NCI-H2196 (cell line): ENCODE data around the gene LIN7C.

ENCODE experiments used
- DNase-seq: peaks from one replicate; lab custom pipeline; 2025; ENCODE audit not compliant: unreplicated experiment; lab: John Stamatoyannopoulos, UW

Gene LIN7C

DNA sequence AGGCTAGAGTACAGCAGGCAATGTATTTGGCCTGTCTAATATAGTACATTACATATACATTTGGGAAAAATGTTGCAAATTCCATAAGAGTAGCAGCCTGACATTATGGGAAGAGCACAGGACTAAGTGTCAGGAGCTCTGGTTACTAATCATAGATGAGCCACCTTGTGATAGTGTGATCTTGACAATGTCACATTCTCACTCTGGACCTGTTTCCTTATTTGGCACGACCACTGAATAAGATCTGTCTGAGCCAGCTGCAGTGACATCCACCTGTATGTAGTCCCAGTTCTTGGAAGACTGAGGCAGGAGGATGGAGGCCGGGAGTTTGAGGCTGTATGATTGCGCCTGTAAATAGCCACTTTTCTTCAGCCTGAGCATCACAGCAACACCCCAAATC lies 5.7 kb upstream of the LIN7C start:
- no peak for DNase-seq

GRCh38 chr11:27509908-27510307 lies 3.3 kb upstream of the LIN7C start:
- no peak for DNase-seq

DNA sequence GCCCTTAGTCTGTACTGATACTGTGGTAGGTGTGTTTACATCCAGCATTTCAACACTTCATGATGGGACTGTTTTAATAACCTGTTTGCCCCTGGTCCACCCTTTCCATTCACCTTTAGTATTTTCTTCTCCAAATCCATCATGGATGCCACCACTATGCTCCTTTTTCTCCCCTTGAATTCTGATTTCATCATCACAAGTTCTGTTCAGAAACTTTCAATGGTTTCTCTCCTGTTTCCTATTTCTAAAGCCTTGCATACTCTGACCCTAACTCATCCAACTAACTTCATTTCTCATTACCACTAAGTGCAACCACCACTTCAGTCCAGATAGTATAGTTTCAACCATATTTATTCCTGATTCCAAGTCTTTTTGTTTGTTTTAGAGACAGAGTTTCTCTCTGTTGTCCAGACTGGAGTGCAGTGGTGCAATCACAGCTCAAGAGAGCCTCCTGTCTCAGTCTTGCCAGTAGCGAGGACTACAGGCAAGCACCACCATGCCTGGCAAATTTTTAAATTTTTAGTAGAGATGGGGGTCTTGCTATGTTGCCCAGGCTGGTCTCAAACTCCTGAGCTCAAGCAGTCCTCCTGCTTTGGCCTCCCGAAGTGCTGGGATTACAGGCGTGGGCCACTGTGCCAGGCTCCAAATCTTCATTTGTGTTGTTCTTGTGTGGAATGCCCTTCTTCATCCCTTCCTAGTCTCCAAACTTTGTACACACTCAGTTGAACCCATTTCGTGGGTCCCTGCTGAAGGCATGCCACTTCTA lies 1.2 kb upstream of the LIN7C start:
- no peak for DNase-seq

DNA sequence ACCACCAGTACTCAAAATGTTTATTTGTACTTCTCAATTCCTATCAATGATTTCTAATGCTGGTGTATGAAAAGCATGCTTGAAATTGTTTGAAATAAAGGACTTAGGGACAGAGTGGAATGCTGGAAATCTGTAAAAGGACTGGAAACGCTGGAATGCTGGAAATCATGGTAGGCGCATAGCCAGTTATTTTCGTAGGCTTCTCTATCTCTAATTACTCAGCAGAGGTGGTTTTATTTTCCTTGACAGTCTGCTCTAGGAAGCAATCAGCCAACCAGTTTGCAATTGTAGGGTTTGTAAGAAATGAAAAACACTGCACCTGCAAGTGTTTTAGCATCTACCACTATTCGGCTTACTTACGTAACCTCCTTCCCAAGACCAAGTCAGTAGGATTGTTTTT lies 788 bp downstream of the LIN7C start:
- DNase-seq = no peak

DNA sequence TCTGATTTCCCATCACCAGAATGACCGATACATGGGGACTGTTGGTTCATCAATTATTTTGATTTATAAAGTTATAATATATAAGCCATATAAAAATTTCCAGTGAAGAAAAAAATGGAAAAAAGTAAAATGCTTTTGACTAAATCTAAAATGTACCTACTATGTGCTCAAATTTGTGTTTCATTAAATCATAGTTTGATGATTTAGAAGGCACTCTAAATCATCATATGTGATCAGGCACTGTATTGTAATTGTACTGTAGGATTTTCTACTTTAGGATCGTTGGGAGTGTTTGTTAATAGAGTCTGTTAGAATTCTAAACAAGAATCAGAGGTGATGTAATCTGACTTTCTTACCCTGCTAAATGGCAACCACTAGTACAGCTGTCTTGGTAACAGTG lies 2.4 kb downstream of the LIN7C start:
- DNase-seq = no peak

GRCh38 chr11:27501100-27501499 lies 5.5 kb downstream of the LIN7C start:
- DNase-seq = no peak

DNA sequence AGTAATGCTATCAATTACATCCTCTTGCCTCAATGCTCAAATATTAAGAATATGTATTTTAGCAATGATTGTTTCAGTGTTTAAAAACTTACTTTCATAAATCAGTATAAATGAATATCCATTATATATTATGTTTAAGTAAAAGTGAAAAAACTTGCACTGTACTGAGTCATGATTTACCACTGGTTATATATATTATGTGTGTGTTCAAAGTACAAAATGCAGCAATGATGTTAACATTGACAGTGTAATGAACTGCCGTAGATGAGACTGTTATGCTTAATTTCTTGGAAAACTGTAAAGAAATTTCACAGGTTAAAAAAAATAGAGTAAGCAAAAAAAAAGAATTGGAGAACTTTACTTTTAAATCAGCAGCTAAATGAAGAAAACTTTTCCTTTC lies 8.7 kb downstream of the LIN7C start:
- no peak for DNase-seq

GRCh38 chr11:27497284-27497866 lies 9.2 kb downstream of the LIN7C start:
- peak; percentile 36 for DNase-seq

DNA sequence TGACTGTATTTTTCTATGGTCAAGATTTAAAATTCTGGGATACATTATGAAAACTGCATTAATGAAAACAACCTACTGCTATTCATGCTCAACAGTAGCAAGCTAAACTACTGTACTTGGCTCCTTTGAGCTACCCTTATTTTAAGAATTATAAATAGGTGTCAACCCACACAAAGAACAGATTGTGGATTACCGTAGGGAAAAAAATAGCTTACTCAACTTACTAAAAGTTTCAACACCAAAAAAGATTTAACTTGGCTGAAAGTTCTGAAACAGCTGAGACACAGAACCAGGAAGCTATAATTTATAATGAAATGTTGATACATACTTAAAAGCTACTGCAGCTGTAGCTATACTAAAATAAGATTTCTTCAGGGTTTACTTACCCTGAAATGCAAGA lies 10.1 kb downstream of the LIN7C start:
- no peak for DNase-seq

- DNase-seq = no peak
Observed at GRCh38 chr11:27495710-27496300, 10.8 kb downstream of the LIN7C start.

GRCh38 chr11:27489092-27489491 lies 17.5 kb downstream of the LIN7C start:
- no peak for DNase-seq

DNA sequence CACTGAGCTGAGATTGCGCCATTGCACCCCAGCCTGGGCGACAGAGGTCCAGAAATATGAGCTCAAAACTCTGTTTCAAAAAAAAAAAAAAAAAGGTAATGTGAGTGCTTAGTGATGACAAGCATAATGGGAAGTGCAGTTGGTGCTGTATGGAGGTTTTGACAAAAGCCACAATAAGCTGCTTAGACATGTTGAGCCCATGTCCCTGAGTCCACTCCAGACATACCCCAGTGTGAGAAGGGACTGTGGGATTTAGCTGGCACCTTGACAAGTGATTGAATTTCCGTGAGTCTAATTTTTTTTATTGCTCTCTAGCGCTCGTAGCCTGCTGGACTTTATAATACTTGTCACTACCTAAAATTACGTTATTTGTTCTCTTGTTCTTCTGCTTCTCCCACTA lies 18.9 kb downstream of the LIN7C start:
- DNase-seq = no peak

GRCh38 chr11:27485930-27486773 lies 20.4 kb downstream of the LIN7C start:
- peak; percentile 71 for DNase-seq

DNA sequence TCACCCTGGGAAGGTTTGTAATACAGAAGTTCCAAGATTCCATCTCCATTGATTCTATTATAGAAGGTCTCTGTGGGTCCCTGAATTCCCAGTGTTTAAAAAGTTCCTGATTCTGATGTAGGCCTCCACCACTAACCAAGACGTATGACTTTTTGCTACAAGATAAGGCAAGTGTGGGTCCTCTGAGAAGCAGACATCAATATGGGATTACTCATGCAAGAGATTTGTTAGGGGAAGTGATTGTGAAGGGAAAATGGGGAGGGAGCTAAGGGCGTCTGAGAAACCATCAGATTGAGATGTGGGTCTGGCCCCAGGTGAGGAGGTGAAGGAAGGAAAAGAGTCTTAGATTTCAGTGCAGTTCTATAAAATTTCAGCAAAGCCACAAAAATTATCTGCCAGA lies 23.8 kb downstream of the LIN7C start:
- DNase-seq = no peak

DNA sequence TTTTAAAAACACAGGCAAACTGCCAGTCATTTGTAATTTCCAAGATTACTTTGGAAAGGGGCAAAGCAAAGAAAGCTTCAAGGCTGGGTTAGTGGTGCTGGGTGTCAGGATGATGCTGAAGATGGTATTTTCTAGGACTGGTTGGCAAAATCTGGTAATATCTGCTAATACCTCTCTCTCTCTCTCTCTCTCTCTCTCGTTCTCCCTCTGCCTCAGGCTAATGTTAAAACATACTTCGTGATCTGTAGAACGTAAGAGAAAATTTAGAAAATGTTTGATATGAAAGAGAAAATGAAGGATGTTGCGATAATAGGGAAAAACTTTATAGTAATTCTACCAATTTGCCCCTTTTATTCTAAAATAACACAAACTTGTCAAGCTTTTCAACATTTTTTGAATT lies 24.6 kb downstream of the LIN7C start:
- no peak for DNase-seq

GRCh38 chr11:27477831-27478230 lies 28.7 kb downstream of the LIN7C start:
- DNase-seq = no peak

DNA sequence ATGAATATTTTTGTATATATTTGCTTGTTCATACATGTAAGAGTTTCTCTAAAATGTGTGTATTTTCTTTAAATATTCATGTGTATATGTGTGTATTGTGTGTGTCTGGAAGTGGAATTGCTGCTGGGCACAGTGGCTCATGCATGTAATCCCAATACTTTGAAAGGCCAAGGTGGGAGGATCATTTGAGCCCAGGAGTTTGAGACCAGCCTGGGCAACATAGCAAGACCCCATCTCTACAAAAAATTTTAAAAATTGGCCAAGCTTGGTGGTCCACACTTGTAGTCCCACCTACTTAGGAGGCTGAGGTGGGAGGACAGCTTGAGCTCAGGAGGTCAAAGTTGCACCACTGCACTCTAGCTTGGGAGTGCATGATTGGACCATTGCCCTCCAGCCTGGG lies 29.3 kb downstream of the LIN7C start:
- no peak for DNase-seq

- no peak for DNase-seq
Observed at GRCh38 chr11:27475622-27476021, 30.9 kb downstream of the LIN7C start.

GRCh38 chr11:27473017-27473406 lies 33.6 kb downstream of the LIN7C start:
- DNase-seq = no peak

- DNase-seq = peak; percentile 93
Observed at GRCh38 chr11:27472398-27473016, 34.1 kb downstream of the LIN7C start, which contains the start of gene LGR4. TSS of gene LGR4 (minus strand) at chr11:27472790. CDS start at chr11:27472302, 488 bp downstream.
